ENCODE results near the gene EHF.

EHF gene

GRCh38 chr11:34644669-34645406 is 23.9 kb downstream of the EHF start:
- DNase-seq (ENCODE audit: low spot score), result peak; percentile 58

GRCh38 chr11:34646431-34646830 is 25.5 kb downstream of the EHF start:
- no peak for DNase-seq (ENCODE audit: low spot score)

DNA sequence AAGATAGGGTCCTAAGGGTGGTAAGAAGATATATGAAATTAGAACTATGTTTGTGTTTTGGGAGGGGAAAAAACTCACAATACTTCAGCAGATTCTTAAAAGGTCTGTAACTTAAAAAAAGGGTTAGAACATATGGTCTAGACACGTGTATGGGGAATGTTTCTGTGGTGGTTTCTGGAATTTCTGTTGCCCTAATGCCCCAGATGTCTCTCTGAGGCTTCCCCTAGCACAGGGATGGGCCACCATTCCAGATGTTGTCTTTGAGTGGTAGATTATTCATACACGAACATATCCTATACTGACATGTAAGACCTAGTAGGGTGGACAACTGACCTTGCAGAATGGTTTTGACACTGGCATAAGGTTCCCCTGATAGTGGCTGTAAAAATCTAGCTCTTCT is 26.2 kb downstream of the EHF start:
- peak; percentile 49 for DNase-seq (ENCODE audit: low spot score)

GRCh38 chr11:34647532-34647931 is 26.6 kb downstream of the EHF start:
- DNase-seq (ENCODE audit: low spot score), result peak; percentile 26

GRCh38 chr11:34648036-34648435 is 27.1 kb downstream of the EHF start:
- DNase-seq (ENCODE audit: low spot score), result no peak

DNA sequence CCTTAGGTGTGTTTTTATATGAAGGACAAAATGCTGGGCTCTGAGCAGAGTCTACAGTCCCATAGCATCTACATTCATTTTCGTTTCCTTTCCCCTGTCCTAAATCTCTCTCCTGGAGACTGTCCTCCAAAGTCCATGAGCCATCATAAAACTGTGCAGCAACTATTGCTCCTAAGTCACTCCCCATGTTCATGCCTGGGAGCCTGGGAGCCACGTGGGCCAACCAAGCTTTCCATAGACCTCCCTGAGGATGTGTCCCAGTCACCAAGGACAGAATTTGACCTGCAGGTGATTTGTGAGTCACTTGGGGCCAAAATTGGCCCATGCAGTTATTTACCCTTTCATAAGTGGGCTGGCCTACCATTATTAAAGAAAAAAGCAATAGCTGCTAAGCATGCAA is 28.7 kb downstream of the EHF start:
- no peak for DNase-seq (ENCODE audit: low spot score)

DNA sequence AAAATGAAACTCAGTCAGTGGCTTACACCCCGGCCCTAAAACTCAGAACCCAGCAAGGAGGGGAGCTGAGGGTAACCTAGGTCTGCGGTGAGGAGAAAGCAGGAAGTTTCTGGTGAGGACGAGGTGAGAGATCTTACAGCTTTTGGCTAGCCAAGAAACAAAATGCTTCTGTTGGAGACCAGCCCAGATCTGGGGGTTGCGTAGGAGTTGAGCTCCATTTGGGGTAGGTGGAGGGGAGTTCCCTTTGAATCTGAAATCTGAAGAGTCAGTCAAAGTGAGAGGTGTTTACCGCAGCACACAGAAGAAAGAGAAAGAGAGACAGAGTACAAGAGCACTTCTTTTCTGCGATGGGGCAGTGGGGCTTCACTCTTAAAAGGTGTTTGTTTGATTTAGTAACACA is 29.6 kb downstream of the EHF start:
- no peak for DNase-seq (ENCODE audit: low spot score)

DNA sequence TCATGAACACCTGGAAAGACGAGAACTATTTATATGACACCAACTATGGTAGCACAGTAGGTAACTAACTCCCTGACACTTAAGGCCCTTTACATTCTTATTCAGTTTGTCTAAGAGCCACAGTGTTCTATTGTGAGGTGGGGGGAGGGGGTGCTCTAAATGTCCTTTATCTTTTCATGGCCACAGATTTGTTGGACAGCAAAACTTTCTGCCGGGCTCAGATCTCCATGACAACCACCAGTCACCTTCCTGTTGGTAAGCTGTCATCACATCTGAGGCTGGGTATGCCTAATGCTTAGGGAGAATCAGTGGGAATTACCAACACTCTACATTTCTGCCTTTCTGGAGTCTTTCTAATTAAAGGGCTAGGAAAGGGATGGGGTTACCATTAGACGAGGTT is 30.7 kb downstream of the EHF start:
- no peak for DNase-seq (ENCODE audit: low spot score)

- no peak for DNase-seq (ENCODE audit: low spot score)
These were observed 31.5 kb downstream of the EHF start for GRCh38 chr11:34652191-34652973.

GRCh38 chr11:34653031-34653430 is 32.1 kb downstream of the EHF start:
- no peak for DNase-seq (ENCODE audit: low spot score)

DNA sequence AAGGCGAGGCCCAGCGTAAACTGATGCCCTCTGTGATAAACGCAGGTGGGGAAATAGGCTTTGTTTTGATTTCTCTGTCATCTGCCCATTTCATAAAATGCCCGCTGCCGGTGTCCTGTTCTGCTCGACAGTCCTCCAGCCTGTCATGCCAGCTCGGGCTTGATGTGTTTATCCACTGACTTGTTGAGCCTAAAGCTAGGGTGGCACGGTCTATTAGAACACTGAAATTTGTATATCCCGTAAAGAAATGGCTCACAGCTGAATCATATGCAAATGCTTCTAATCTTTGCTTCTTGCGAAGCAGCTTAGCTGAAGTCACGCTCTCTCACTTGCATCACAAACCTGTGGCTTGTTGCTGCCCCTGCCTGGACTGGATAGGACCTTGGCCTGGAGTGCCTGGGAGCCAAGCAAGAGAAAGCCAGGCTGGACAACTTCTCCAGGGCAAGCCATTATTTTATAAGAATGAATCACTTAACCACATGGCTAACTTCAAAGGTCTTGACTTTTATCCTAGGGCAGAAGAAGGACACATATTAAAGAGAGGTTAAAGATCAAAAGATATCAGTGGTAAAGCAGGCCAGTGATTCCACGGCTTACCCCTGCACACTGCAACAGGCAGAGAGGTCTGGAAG is 33.1 kb downstream of the EHF start:
- DNase-seq (ENCODE audit: low spot score), result peak; percentile 90

DNA sequence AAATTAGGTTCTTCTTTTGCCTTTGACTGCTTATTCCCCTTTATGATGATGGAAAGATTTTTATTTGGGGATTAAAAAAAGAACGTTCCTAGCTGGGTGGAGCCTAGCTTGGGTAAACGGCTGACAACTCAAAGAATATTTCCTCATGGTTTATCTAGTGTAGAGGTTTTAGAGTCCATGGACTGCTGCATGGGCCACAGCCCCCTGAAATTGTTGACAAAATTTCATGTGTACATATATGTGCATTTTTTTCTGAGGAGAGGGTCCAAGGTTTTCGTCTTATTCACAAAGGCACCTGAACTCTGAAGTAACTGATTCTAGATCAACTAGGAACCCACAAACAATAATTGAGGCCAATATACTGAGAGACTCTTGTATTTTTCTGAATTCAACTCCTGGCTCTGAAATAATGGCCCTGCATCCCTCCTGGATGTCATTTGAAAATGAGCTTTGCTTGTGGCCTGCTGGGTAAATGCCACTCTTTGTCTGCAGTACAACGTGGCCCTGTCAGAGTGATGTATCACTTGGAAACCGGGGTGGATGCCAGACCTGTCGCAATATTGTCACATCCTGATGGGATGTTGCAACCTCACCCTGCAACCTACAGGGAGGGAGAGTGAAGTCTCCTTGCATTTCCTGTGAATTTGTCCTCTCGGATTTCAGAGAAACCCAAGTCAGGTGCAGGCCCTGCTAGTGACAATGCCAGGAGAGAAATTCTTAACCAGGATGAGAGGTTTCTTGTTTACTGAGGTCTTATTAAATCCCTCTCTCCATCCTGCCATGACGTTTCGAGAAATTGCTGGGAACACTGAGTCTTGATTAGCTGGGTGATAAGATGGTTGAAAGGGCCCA is 33.8 kb downstream of the EHF start:
- peak; percentile 41 for DNase-seq (ENCODE audit: low spot score)

DNA sequence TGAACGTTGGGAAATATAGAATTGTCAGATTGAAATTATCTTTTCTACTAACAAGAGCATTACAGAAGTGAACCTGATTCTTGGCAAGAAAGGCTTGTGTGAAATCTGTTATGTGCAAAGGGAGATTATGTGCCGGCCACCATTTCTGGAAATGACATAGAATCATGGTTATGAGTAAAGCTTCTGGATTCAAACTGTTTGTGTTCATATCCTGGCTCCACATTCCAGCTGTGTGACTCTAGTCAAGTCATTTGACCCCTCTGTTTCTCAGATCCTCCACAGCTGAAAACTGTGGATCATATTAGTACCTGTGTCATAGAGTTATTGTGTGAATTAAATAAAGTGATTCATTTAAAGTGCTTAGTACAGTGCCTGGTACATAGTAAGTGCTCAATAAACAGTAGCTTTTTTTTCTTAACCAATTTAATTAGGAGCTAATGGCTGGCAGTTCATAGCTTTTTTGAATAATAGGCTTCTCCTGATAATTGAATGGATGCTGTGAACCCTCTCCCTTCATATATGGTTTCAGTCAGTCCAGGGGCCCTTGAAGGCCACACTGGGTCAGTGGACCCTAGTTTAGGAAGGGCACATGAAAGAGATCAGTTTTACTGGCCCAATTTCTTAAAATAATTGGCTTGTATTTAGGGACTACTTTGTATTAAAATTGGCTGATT is 34.6 kb downstream of the EHF start:
- peak; percentile 25 for DNase-seq (ENCODE audit: low spot score)

DNA sequence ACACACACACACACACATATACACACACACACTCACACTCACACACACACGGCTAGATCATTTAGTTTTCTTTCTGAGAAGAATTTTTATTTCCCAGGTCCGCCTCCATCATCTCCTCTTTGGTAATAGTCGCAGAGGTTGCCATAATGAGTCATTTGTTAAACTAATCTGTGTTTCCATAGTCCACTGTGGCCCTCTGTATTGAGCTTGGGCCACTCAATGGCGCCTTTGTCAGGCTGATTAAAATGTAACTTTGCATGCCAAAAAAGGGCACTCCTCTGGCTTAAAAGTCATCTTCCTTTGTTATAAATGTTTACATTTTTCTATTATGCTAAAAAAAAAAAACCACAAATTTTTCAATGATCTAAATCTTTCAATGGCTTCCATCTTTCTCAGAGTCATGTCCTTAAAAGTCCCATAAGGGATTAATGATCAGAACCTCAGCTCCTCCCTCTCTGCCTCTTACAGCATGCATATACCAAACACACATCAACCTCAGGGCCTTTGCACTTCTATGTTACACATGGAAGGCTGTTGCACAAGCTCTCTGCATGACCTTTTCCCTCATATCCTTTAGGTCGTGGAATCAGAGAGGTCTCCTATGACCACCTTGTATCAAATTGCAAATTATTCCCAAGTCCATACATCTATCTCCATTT is 35.3 kb downstream of the EHF start:
- no peak for DNase-seq (ENCODE audit: low spot score)

DNA sequence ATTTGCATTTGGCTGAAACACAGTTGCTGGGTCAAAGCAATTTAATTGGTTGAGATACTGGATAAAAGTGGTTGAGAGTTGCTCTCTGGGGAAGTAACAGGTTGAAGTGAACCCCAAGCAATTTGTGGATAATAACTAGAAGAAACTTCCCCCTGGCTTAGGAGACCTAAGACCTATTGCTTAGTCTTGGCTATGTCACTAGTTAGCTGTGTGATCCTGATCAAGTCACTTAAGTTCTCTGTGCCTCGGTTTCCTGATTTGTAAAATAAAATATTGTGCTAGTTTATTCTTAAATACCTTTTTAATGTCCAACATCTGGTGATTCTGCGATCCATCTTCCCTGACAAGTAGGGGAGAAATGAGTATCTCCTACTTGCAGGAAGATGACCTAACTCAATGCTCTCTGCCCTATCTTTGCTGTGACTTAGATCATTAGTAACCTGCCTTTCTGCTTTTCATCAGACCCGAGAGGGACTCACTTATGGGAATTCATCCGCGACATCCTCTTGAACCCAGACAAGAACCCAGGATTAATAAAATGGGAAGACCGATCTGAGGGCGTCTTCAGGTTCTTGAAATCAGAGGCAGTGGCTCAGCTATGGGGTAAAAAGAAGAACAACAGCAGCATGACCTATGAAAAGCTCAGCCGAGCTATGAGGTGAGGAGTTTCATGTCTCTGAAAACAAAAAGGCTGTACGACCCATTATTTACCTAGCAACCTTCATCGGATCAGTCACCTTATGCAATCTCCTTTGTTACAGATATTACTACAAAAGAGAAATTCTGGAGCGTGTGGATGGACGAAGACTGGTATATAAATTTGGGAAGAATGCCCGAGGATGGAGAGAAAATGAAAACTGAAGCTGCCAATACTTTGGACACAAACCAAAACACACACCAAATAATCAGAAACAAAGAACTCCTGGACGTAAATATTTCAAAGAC is 37.5 kb downstream of the EHF start:
- DNase-seq (ENCODE audit: low spot score), result no peak

- DNase-seq (ENCODE audit: low spot score), result no peak
These were observed 38.3 kb downstream of the EHF start for GRCh38 chr11:34659096-34659733.

GRCh38 chr11:34665077-34665835 is 44.4 kb downstream of the EHF start:
- no peak for DNase-seq (ENCODE audit: low spot score)

DNA sequence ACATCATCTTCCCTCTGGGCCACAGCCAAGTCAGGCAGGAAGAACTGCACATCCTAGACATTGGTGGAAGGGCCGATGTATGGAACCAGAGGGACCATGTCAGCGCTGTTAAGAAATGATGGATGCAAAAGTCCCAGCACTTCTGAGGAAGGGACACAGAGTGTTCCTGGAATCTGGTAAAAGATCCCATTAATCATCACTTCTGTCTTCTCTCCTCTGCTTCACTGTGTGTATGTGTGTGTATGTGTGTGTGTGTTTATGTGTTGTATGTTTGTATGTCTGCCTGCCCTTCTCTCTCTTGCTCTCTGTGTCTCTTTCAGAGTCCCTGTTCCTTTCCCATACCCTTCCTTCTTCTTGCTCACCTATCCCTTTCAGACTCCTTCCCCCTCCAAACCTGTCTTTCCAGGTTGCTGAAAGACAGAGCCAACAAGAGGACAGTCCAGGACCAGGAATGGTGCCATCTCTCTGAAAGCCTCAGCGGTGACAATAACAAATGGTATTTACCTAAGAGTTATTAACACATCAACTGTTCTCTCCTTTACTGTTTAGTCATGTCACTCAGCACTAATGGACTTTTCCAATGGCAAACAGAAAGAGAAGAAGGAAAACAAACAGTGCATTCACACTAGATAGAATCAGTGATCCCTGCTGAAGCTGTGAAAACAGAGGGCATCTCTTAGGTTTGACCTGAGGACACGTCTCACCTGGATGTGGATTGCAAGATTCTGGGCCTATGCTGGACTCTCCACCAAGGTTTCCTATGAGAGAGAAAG is 47.1 kb downstream of the EHF start:
- no peak for DNase-seq (ENCODE audit: low spot score)
